Measurements from ENCODE around the gene RARS1.

RARS1 gene

GRCh38 chr5:168486136-168486879 lies at the start of gene RARS1:
Gene RARS1, plus strand, starts transcription at chr5:168486471. Its CDS starts 28 bp downstream, at chr5:168486499.
- DNase-seq (ENCODE audit: low read depth in 2 of 2): peak; percentile 69 to 74

DNA sequence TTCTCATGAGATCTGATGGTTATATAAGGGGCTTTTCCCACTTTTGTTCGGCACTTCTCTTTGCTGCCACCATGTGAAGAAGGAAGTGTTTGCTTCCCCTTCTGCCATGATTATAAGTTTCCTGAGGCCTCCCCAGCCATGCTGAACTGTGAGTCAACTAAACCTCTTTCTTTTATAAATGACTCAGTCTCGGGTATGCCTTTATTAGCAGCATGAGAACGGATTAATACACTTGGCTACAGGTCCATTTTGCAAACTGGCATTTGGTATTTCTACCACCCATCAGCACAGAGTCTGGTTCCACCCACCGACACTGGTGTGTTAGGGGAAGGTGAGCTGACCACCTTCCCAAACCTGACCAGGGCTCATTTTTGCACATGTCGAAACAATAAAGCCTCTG lies 47.9 kb upstream of the RARS1 start:
- no peak for DNase-seq (ENCODE audit: low read depth in 2 of 2)

DNA sequence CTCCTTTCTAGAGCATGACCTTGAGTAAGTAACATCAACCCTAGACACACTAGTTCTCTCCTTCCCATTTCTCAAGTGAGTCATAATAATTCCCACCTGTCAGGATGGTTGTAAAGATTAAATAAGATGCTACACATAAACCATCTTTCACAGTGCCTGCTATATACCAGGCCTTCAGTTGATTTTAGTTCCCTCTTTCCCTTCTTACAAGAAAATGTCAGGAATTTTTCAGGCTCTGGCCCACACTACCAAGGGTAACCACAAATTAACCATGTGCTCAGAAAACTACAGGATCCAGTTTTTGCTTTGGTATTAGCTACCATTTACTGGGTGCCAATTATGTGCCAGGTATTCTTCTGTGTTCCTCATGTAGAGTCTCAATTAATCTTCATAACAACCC lies 42.7 kb upstream of the RARS1 start:
- no peak for DNase-seq (ENCODE audit: low read depth in 2 of 2)

DNA sequence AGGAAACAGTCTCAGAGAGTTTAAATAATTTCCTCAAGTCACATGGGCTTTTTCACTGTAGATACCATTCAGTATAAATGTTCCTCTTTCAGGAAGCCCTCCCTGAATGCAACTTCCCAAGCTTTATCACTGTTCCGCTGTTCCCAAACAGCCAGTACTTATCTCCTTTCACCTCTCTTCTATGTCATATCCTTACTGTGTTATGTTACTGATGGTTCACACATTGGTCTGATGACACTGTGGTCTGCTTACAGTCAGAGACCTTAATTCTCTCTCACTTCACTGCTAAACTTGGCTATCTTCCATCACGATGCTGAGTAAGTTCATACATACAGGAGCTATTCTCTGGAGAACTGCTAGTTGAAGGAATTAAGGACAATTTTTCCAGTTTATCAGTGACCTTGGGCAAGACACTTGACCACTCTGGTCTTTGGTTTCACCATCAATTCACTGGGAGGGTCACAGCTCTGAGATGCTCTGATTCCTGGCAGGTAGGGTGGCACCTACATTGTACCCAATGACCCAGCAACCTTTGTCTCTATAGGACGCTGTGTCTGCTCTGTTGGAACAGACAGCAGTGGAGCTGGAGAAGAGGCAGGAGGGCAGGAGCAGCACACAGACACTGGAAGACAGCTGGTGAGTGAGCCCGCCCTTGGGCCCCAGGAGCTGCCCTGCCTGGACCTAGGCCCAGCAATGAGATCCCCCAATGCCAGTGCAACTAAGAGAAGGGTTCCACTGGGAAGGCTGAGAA lies 42.1 kb upstream of the RARS1 start:
- DNase-seq (ENCODE audit: low read depth in 2 of 2): no peak

GRCh38 chr5:168446983-168447619 lies 39.2 kb upstream of the RARS1 start:
- DNase-seq (ENCODE audit: low read depth in 2 of 2): no peak

DNA sequence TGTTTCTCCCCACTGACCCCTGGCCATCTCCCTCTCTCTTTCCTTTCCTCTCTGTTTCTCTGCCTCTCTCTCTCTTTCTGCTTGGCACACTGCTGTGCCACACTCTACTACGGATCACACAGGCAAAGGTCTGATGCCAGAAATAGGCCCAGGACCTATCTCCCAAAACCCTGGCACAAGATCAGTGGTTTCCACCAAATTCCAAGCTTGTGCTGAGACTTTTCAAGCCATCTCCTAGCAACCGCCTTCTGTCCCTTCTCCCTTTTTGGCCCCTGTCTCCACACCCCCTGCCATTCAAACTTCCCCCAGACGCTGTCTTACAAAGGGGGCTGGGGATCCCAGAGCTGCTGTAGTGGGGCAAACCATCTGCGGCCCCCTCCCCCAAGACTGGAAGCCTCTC lies 38.5 kb upstream of the RARS1 start:
- DNase-seq (ENCODE audit: low read depth in 2 of 2): no peak

DNA sequence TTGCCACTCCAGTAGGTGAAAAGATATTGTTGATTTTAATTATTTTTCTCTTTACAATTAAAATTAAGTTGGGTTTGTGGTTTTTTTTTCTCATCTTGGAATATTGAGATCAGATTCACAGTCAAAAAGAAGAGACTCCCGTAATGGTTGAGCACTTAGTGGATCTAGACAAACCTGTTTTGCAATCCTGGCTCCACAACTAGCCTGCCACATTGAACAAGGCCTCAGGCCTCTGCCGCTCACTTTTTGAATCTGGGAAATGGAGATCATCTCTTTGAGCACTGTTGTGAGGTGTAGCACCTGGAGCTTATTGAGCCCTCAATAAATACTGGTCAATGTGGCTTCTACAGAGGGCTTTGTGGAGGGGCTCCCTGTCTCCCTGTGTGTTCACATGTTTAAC lies 37.1 kb upstream of the RARS1 start:
- no peak for DNase-seq (ENCODE audit: low read depth in 2 of 2)

DNA sequence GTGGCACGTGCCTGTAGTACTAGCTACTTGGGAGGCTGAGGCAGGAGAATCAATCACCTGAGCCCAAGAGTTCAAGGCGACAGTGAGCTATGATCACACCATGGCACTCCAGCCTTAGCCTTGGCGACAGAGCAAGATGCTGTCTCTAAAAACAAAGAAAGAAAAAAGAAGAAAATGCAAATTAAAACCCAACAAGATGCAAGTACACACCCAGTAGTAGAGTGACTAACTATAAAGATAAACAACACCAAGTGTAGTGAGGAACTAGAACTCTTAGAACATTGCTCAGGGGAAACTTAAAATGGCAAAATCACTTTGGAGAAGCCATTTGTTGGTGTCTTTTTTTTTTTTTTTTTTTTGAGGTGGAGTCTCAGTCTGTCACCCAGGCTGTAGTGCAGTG lies 34.7 kb upstream of the RARS1 start:
- DNase-seq (ENCODE audit: low read depth in 2 of 2): no peak

DNA sequence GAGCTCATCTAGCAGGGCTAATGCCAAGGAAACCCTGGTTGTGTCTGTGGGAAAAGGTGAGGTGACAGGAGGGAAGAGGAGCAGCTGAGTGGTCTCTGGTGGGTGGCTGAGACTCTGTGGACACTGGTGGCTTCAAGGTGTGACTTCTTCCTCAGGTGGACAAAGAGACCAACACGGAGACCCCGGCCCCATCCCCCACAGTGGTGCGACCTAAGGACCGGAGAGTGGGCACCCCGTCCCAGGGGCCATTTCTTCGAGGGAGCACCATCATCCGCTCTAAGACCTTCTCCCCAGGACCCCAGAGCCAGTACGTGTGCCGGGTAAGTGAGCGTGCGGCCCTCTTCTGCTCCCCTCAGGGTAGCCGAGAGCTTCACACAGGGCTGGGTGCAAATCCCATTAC lies 31.1 kb upstream of the RARS1 start:
- no peak for DNase-seq (ENCODE audit: low read depth in 2 of 2)

GRCh38 chr5:168457542-168457941 lies 28.7 kb upstream of the RARS1 start:
- DNase-seq (ENCODE audit: low read depth in 2 of 2): no peak

- no peak for DNase-seq (ENCODE audit: low read depth in 2 of 2)
Measured at GRCh38 chr5:168460606-168461005, 25.7 kb upstream of the RARS1 start.

DNA sequence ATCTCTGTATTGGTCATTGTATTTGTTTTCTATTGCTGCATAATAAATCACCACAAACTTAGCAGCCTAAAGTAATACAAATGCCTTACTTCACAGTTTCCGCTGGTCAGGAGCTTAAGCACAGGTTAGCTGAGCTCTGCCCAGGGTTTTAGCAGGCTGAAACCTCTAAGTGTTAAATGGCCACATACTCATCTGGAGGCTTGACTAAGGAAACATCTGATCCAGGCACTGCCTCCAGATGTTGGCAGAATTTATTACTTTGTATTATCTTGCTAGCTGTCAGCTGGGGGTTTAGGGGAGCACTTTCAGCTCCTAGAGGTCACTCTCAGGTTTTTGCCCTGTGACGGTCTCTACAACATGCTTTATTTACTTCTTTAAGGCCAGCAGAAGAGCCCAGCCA lies 23.2 kb upstream of the RARS1 start:
- DNase-seq (ENCODE audit: low read depth in 2 of 2): no peak

DNA sequence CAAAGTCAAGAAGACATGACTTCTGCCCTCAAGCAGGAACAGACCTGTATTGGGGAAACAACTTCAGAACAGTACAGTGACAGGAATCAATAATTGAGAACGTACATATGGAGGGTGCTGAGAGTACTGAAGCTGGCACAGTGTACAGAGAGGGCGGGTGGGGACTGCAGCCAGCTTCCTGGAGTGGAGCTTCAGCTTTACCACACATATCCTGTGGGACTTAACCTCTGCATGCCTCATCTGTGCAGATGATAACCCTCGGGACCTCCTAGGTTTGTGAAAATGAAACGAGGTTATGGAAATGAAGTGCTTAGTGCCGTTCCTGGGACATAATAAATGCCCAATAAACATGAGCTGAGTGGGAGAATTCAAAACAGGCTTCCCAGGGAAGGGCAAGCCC lies 22.1 kb upstream of the RARS1 start:
- no peak for DNase-seq (ENCODE audit: low read depth in 2 of 2)

DNA sequence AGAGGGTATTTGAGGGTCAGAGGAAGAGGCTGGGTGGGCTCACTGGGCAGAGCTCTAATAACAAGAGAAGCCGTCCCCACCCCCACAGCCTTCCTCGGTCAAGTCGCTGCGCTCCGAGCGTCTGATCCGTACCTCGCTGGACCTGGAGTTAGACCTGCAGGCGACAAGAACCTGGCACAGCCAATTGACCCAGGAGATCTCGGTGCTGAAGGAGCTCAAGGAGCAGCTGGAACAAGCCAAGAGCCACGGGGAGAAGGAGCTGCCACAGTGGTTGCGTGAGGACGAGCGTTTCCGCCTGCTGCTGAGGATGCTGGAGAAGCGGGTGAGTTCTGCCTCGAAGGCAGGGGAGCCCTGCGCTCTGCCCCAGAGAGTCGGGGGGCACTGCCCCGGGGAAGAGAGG lies 21.6 kb upstream of the RARS1 start:
- no peak for DNase-seq (ENCODE audit: low read depth in 2 of 2)

GRCh38 chr5:168467755-168468330 lies 18.4 kb upstream of the RARS1 start:
- no peak for DNase-seq (ENCODE audit: low read depth in 2 of 2)

GRCh38 chr5:168468836-168469235 lies 17.4 kb upstream of the RARS1 start:
- DNase-seq (ENCODE audit: low read depth in 2 of 2): no peak

DNA sequence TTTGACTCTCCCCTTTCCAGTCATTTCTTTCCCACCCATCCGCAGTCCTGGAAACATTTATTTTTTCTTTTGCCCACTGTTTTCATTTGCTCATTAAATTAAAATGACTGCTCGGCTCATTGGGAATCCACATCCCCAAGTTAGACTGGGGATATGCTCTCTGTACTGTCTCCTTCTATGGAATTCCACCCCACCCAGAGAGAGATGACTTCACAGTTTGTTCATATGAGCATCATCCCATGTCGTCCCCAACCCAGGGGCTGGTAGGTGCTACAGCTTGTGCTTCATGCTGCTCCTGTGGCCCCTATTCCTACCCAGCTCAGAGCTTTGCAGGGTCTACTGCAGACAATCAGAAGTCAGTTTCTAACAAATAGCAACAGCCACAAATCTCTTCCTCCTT lies 16.5 kb upstream of the RARS1 start:
- DNase-seq (ENCODE audit: low read depth in 2 of 2): no peak

DNA sequence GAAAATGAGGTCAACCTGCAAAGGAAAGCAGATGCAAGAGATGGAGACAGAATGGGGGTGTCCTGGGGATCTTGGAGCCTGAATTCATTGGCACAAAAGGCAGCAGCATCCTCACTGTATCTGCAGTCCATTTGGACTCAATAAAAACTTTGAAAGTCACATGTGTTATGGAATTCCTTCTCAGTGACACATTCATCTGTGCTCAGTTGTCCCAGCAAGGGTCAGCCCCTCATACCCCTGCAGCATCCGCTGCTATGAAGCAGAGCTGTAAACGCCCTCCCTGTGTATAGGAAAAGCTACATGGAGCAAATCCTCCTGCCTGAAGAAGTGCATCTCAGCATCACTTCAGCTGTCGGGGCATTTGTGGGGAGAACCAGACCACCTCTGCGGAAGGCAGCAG lies 14.5 kb upstream of the RARS1 start:
- DNase-seq (ENCODE audit: low read depth in 2 of 2): no peak

DNA sequence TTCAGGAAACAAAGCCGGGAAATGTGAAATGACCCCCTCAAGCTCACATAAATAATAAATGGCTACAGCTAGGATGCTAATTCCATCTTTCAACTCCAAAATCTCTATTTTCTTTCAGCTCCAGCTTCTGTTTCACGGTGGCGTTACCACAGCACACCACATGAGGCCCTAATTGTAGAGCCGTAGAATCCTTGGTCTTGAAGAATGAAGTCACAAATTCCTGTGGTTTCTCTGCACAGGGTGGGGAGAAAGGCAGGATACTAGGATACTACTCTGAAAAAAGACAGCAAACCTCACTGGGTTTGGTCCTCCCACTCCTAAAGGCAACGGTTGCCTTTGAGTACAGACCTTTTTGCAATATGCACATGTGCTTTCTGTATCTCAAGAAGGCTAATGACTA lies 13.9 kb upstream of the RARS1 start:
- no peak for DNase-seq (ENCODE audit: low read depth in 2 of 2)

DNA sequence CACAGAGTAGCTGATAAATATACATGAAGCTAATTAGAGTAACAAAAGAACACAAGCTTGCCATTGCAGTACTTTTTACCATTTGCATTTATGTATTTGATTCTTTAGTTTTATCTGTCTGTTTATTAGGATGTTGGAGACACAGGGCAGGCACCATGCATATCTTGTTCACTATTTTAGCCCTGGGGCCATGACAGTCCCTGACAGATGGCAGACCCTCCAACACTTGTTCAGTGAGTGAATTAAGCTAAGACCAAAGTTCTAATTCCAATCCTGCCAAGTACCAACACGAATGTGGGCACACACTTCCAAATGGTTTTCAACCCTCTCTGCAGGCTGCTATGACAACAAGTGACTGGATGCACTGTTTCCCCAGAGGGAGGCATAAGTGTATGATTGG lies 12.0 kb upstream of the RARS1 start:
- no peak for DNase-seq (ENCODE audit: low read depth in 2 of 2)

GRCh38 chr5:168477060-168477459 lies 9.2 kb upstream of the RARS1 start:
- DNase-seq (ENCODE audit: low read depth in 2 of 2): no peak

DNA sequence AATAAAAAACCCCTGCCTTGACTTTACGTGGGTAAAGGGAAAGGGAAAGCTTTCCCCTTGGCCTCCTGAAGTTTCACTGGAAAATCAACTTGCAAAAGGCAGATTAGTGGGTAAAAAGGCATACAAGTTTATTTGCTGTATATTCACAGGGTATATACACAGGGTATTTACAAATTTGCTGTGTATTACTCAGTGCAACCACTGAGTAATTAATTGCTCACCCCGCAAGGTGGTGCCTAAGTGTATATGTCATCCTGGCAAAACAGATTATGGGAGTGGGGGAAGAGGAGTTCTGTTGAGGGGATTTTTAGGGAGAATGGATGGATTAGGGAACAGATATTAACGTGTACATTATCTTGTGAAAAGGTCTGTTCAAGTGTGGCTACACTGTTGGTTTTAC lies 7.1 kb upstream of the RARS1 start:
- no peak for DNase-seq (ENCODE audit: low read depth in 2 of 2)

- no peak for DNase-seq (ENCODE audit: low read depth in 2 of 2)
Measured at GRCh38 chr5:168480601-168481000, 5.7 kb upstream of the RARS1 start.

Data from stimulated activated CD8-positive, alpha-beta memory T cell treated with anti-CD3 and anti-CD28 coated beads, Interleukin-2, amount 100 ng/mL, for 1 hour (primary cell).